CD4-positive, alpha-beta T cell (primary cell): ENCODE data around the gene SLC5A7. TPM values are rescaled to one million over a fixed set of nuclear protein-coding genes. Genes with fewer than 3 reads are reported as not detected.

Source experiments
- ATAC-seq: fragments of 200-7000 bp; cut with Tn5 transposase; one replicate; pipeline ENCODE4 v1.10.0; 2022; ENCODE audit warnings: mild to moderate bottlenecking; ENCODE audit not compliant: poor library complexity
- CTCF ChIA-PET: fragments of 350-600 bp; sonication (Branson Sonifier 250); formaldehyde crosslinking; loops from one replicate; lab custom pipeline; 2021; ENCODE audit warnings: antibody characterized with exemption, inconsistent platforms; lab: Charles Lee
- POLR2A ChIA-PET: fragments of 350-600 bp; sonication (Branson Sonifier 250); formaldehyde crosslinking; loops from one replicate; lab custom pipeline; 2021; ENCODE audit warnings: antibody characterized with exemption, inconsistent platforms; lab: Charles Lee
- DNase-seq, 14 experiments: peaks; one replicate each; pipeline ENCODE4 v3.0.0-alpha.2; 2013 to 2020; ENCODE audit warnings: mixed read lengths in 2 of 14
- H3K27ac ChIP-seq, 2 donors: one replicate each; pipeline versions ENCODE4 v1.5.1 to v1.7.0; 2013; ENCODE audit warnings: low read length in 2 of 2, low read depth in 1 of 2, mild to moderate bottlenecking in 1 of 2
- H3K27me3 ChIP-seq, 2 experiments: 1 replicate in 1 of 2; 2 replicates in 1 of 2; pipeline versions ENCODE4 v1.6.1 to v1.7.0; 2013; ENCODE audit warnings: low read length in 2 of 2, control low read depth in 1 of 2, mild to moderate bottlenecking in 1 of 2, moderate library complexity in 1 of 2; ENCODE audit not compliant: insufficient read depth in 2 of 2, control insufficient read depth in 1 of 2
- H3K36me3 ChIP-seq: one replicate; pipeline ENCODE4 v1.6.1; 2013; ENCODE audit warnings: low read length, control low read depth; ENCODE audit not compliant: insufficient read depth
- H3K4me1 ChIP-seq: one replicate; pipeline ENCODE4 v1.6.1; 2013; ENCODE audit warnings: low read length, control low read depth; ENCODE audit not compliant: insufficient read depth
- H3K4me3 ChIP-seq: one replicate; pipeline ENCODE4 v1.5.1; 2013; ENCODE audit warnings: mild to moderate bottlenecking, low read length, moderate library complexity
- H3K9me3 ChIP-seq, 2 experiments: 1 replicate in 1 of 2; 2 replicates in 1 of 2; pipeline versions ENCODE4 v1.6.1 to v1.7.0; 2013; ENCODE audit warnings: low read length in 2 of 2, mild to moderate bottlenecking in 2 of 2, control low read depth in 1 of 2, moderate library complexity in 1 of 2; ENCODE audit not compliant: control insufficient read depth in 1 of 2, insufficient read depth in 1 of 2
- H3K27ac Mint-ChIP-seq: one replicate; pipeline ENCODE4 v1.8.0; 2020; ENCODE audit warnings: mixed read lengths
- H3K27me3 Mint-ChIP-seq: one replicate; pipeline ENCODE4 v1.8.0; 2021; ENCODE audit warnings: mixed read lengths
- H3K36me3 Mint-ChIP-seq: one replicate; pipeline ENCODE4 v1.8.0; 2021; ENCODE audit warnings: low read depth, mixed read lengths
- H3K4me1 Mint-ChIP-seq: one replicate; pipeline ENCODE4 v1.8.0; 2021; ENCODE audit warnings: low read depth, mixed read lengths
- H3K4me3 Mint-ChIP-seq: one replicate; pipeline ENCODE4 v1.8.0; 2020; ENCODE audit warnings: mild to moderate bottlenecking, mixed read lengths
- H3K9me3 Mint-ChIP-seq: one replicate; pipeline ENCODE4 v1.8.0; 2020; ENCODE audit warnings: mixed read lengths
- intact Hi-C, 2 experiments: fragments of 100-400 bp; cut with DNase I in 1 of 2; cut with micrococcal nuclease in 1 of 2; formaldehyde crosslinking; loops; one replicate each; pipeline versions ENCODE4 v1.15.1 to v1.9.0; 2023 to 2025; cut with DNase I, micrococcal nuclease
- total RNA-seq, 174 experiments: library from RNA in 2 of 174; stranded (reverse) in 2 of 174; gene quantifications; one replicate each; pipeline ENCODE4 v1.2.3 and lab custom pipeline; 2021 to 2026
- TF ChIP-seq, protein P1 (sequence below): fragments of 200-600 bp; IDR thresholded peaks from one replicate; pipeline ENCODE4 v1.8.0; 2022; ENCODE audit warnings: antibody characterized with exemption, mild to moderate bottlenecking

Gene SLC5A7
- total RNA-seq, 2 experiments from 2014 or later = not detected

DNA sequence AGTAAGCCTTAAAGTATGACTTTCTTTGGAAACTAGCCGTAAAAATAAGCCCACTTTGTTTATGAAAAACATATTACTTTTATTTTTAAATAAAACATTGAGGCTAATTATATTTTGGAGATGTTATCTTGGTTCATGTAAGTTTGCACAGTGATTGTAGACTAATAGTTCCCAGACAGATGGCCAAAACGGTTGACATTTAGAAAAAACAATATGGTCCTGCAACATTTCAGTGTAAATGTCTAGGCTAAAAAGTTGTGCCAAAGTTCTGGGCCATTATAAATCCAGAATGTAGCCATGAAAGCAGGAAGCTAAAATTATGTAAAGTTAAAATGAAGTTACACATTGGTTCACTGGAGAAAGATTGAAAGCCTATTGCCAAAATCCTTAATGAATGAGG lies 43.6 kb downstream of the SLC5A7 start:
- H3K4me3 Mint-ChIP-seq = no peak overlapping the region
- no peaks in the 10 kb centered on the region for H3K36me3 Mint-ChIP-seq
- peaks cover 2% of the 10 kb centered on the region for H3K9me3 Mint-ChIP-seq
- Histone ChIP-seq H3K27me3 (no peaks in the 10 kb centered on the region), H3K36me3 (no peaks in the 10 kb centered on the region), H3K27ac (no peak overlapping the region), H3K4me3 (no peak overlapping the region), H3K4me1 (no peaks in the 10 kb centered on the region), H3K9me3 (peaks cover 0 to 9% of the 10 kb centered on the region in 2 experiments)
- intact Hi-C loops = no loop called here
- no peak for ATAC-seq
- ChIA-PET POLR2A (no interaction called here), CTCF (no interaction called here)
- no peak overlapping the region for H3K27ac Mint-ChIP-seq
- no peaks in the 10 kb centered on the region for H3K27me3 Mint-ChIP-seq
- TF ChIP-seq, protein P1, sequence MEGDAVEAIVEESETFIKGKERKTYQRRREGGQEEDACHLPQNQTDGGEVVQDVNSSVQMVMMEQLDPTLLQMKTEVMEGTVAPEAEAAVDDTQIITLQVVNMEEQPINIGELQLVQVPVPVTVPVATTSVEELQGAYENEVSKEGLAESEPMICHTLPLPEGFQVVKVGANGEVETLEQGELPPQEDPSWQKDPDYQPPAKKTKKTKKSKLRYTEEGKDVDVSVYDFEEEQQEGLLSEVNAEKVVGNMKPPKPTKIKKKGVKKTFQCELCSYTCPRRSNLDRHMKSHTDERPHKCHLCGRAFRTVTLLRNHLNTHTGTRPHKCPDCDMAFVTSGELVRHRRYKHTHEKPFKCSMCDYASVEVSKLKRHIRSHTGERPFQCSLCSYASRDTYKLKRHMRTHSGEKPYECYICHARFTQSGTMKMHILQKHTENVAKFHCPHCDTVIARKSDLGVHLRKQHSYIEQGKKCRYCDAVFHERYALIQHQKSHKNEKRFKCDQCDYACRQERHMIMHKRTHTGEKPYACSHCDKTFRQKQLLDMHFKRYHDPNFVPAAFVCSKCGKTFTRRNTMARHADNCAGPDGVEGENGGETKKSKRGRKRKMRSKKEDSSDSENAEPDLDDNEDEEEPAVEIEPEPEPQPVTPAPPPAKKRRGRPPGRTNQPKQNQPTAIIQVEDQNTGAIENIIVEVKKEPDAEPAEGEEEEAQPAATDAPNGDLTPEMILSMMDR = no peak
- no peak for DNase-seq
- no peaks in the 10 kb centered on the region for H3K4me1 Mint-ChIP-seq

DNA sequence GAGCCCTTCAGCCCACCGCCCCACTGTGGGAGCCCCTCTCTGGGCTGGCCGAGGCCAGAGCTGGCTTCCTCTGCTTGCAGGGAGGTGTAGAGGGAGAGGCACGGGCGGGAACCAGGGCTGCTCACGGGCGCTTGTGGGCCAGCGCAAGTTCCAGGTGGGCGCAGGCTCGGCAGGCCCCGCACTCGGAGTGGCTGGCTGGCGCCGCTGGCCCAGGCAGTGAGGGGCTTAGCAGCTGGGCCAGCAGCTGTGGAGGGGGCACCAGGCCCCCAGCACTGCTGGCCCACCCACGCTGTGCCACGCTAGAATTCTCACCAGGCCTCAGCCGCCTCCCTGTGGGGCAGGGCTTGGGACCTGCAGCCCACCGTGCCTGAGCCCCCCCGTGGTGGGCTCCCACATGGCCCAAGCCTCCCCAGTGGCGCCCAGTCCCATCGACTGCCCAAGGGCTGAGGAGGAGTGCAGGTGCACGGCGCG lies 45.2 kb downstream of the SLC5A7 start:
- Mint-ChIP-seq H3K36me3 (no peaks in the 10 kb centered on the region), H3K27ac (no peak overlapping the region), H3K4me3 (no peak overlapping the region), H3K9me3 (peaks cover 2% of the 10 kb centered on the region), H3K4me1 (no peaks in the 10 kb centered on the region), H3K27me3 (no peaks in the 10 kb centered on the region)
- ChIA-PET POLR2A (no interaction called here), CTCF (no interaction called here)
- Histone ChIP-seq H3K27me3 (no peaks in the 10 kb centered on the region), H3K4me1 (no peaks in the 10 kb centered on the region), H3K27ac (no peak overlapping the region), H3K36me3 (no peaks in the 10 kb centered on the region), H3K4me3 (no peak overlapping the region), H3K9me3 (peaks cover 0 to 9% of the 10 kb centered on the region in 2 experiments)
- peak in 1 of 14 experiments; percentile 5 for DNase-seq
- no peak for ATAC-seq
- intact Hi-C loops = no loop called here
- TF ChIP-seq, protein P1 = no peak

DNA sequence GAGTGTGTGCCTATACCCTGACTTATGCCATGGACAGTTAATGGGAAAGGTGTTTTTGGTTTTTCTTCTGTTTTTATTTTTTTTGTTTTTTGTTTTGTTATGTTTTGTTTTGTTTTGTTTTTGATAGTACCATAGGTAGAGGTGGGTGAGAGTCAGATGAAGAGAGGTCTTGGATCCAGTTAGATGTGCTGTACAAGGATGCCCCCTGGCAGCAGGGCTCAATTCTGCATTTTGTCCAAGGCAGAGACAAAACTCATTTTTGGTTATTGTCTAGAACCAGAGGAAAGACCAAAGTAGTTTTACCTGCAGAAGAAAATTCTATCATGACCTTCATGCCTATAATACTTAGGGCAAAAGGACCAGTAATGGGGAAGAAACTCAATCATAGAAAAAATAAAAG lies 48.5 kb downstream of the SLC5A7 start:
- no peak overlapping the region for H3K4me3 Mint-ChIP-seq
- no peak for DNase-seq
- Histone ChIP-seq H3K4me1 (no peaks in the 10 kb centered on the region), H3K27me3 (no peaks in the 10 kb centered on the region), H3K27ac (no peak overlapping the region), H3K4me3 (no peak overlapping the region), H3K36me3 (no peaks in the 10 kb centered on the region), H3K9me3 (peaks cover 0 to 9% of the 10 kb centered on the region in 2 experiments)
- no peak for ATAC-seq
- ChIA-PET POLR2A (no interaction called here), CTCF (no interaction called here)
- no peaks in the 10 kb centered on the region for H3K36me3 Mint-ChIP-seq
- no peaks in the 10 kb centered on the region for H3K4me1 Mint-ChIP-seq
- intact Hi-C loops = no loop called here
- H3K27ac Mint-ChIP-seq = no peak overlapping the region
- H3K27me3 Mint-ChIP-seq = peaks cover under 1% of the 10 kb centered on the region
- TF ChIP-seq, protein P1 = no peak
- peaks cover 5% of the 10 kb centered on the region for H3K9me3 Mint-ChIP-seq
